MG63 (cell line): Measurements from ENCODE around the gene ELAC2. TPM values are rescaled to one million over a fixed set of nuclear protein-coding genes. Genes with fewer than 3 reads are reported as not detected.

Experiments used
- total RNA-seq: library from RNA; depleted of rRNA; stranded (reverse); fragments of >200 nt; shearing (Covaris generic); gene quantifications from 2 replicates; pipeline ENCODE4 v1.2.3, GENCODE V29; 2014; ENCODE audit warnings: low replicate concordance; rRNA removed

The ELAC2 gene
- total RNA-seq, 1 experiment from 2014 or later = 58.4 TPM

Other genes starting within 250 kb of the ELAC2 start
- gene ARHGAP44, start 228.5 kb downstream of the ELAC2 start, total RNA-seq = 1.2 and 2.8 TPM in 2 replicates